SK-N-MC (cell line): ENCODE data around the gene PRKCB.

Source experiments
- EZH2 ChIP-seq: fragments of 200-600 bp; sonication (generic); IDR thresholded peaks from one replicate; pipeline ENCODE4 v1.6.1; 2017; ENCODE audit warnings: antibody characterized with exemption
- FOXP2 ChIP-seq: optimal IDR thresholded peaks from 2 replicates; pipeline ENCODE3; 2011; ENCODE audit warnings: mild to moderate bottlenecking, moderate library complexity; ENCODE audit not compliant: insufficient read depth; ENCODE audit errors: extremely low read length, control extremely low read depth
- POLR2AphosphoS5 ChIP-seq: IDR thresholded peaks from 2 replicates; pipeline ENCODE4 v1.6.1; 2012; ENCODE audit warnings: mild to moderate bottlenecking, low read depth, low read length, borderline replicate concordance

DNA sequence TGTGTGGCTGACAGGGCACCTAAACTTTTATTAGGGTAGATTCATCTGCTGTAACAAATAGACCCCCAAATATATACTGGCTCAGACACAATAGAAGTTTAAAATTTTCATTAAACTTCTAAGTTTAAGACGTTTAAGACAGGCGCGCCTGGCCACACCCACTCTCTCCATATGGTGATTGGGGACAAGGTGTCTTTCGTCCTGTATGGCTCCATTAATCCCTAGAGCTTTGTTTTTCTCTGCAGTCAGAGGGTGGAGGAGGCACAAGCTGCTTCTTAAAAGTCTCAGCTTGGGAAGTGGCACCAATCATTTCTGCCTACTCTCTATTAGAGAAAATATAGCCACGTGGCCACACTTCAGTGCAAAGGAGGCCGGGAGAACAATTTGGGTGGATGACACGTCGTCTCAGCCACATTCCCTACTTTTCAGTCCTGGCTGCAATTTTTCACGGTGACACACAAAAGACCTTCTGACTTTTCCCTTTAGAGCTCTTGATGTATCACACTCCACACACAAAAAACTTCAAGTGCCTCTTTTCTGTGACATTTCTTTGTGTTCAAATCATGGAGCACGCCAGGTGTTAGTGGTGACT lies 294.8 kb downstream of the PRKCB start:
- TF ChIP-seq EZH2 = no peak
- TF ChIP-seq POLR2AphosphoS5 = no peak
- TF ChIP-seq FOXP2 = no peak
